ENCODE measurements around the gene ATRN.

The ATRN gene

GRCh38 chr20:3572151-3572550, 101.3 kb downstream of the ATRN start:
- Histone ChIP-seq H3K79me2 (ENCODE audit: insufficient read depth, low read length) (no peaks in the 10 kb centered on the region), H3K27ac (ENCODE audit: low read length) (no peak overlapping the region), H3K4me3 (ENCODE audit: low read depth in 1 of 2, low read length in 2 of 2) (no peak overlapping the region), H4K20me1 (ENCODE audit: insufficient read depth, low read length) (no peaks in the 10 kb centered on the region), H3K27me3 (ENCODE audit: insufficient read depth, low read length, poor library complexity) (no peaks in the 10 kb centered on the region), H3K4me2 (ENCODE audit: insufficient read depth, low read length) (no peak overlapping the region), H2AFZ (ENCODE audit: low read depth, low read length) (no peak overlapping the region), H3K36me3 (ENCODE audit: insufficient read depth, low read length) (peaks cover 5% of the 10 kb centered on the region; the same call in 1 of the 2 replicates), H3K4me1 (ENCODE audit: insufficient read depth, low read length) (no peaks in the 10 kb centered on the region), H3K9ac (ENCODE audit: low read depth, low read length) (no peak overlapping the region), H3K9me3 (ENCODE audit: insufficient read depth, low read length, severe bottlenecking) (no peaks in the 10 kb centered on the region)
- TF ChIP-seq CTCF (IDR thresholded peaks at IDR 0.05; ENCODE audit: borderline replicate concordance, extremely low read depth, low read length, poor library complexity, severe bottlenecking) = no peak
- TF ChIP-seq EZH2 (IDR thresholded peaks at IDR 0.05; ENCODE audit: borderline replicate concordance, low read depth, low read length, severe bottlenecking) = no peak
- ATAC-seq (ENCODE audit: insufficient read depth, low read depth) (no peak), DNase-seq (no peak)

GRCh38 chr20:3576363-3576762, 105.5 kb downstream of the ATRN start:
- TF ChIP-seq EZH2 (IDR thresholded peaks at IDR 0.05; ENCODE audit: borderline replicate concordance, low read depth, low read length, severe bottlenecking) = no peak
- no peak for TF ChIP-seq CTCF (IDR thresholded peaks at IDR 0.05; ENCODE audit: borderline replicate concordance, extremely low read depth, low read length, poor library complexity, severe bottlenecking)

GRCh38 chr20:3577366-3577765, 106.5 kb downstream of the ATRN start:
- H3K4me3 ChIP-seq (ENCODE audit: low read depth in 1 of 2, low read length in 2 of 2) = no peak overlapping the region
- no peak for ATAC-seq (ENCODE audit: insufficient read depth, low read depth)

More at GRCh38 chr20:3576363-3576762, 105.5 kb downstream of the ATRN start:
- Histone ChIP-seq H3K36me3 (ENCODE audit: insufficient read depth, low read length) (peaks cover 6% of the 10 kb centered on the region; the same call in 1 of the 2 replicates), H3K27me3 (ENCODE audit: insufficient read depth, low read length, poor library complexity) (no peaks in the 10 kb centered on the region), H3K4me2 (ENCODE audit: insufficient read depth, low read length) (no peak overlapping the region), H3K4me3 (ENCODE audit: low read depth in 1 of 2, low read length in 2 of 2) (no peak overlapping the region), H4K20me1 (ENCODE audit: insufficient read depth, low read length) (no peaks in the 10 kb centered on the region), H2AFZ (ENCODE audit: low read depth, low read length) (no peak overlapping the region), H3K79me2 (ENCODE audit: insufficient read depth, low read length) (no peaks in the 10 kb centered on the region), H3K27ac (ENCODE audit: low read length) (no peak overlapping the region), H3K4me1 (ENCODE audit: insufficient read depth, low read length) (no peaks in the 10 kb centered on the region), H3K9ac (ENCODE audit: low read depth, low read length) (no peak overlapping the region), H3K9me3 (ENCODE audit: insufficient read depth, low read length, severe bottlenecking) (no peaks in the 10 kb centered on the region)
- ATAC-seq (ENCODE audit: insufficient read depth, low read depth) (no peak), DNase-seq (no peak)

More at GRCh38 chr20:3577366-3577765, 106.5 kb downstream of the ATRN start:
- DNase-seq = no peak
- Histone ChIP-seq H3K4me1 (ENCODE audit: insufficient read depth, low read length) (no peaks in the 10 kb centered on the region), H3K27ac (ENCODE audit: low read length) (no peak overlapping the region), H3K36me3 (ENCODE audit: insufficient read depth, low read length) (peaks cover 6% of the 10 kb centered on the region; the same call in 1 of the 2 replicates), H3K79me2 (ENCODE audit: insufficient read depth, low read length) (no peaks in the 10 kb centered on the region), H4K20me1 (ENCODE audit: insufficient read depth, low read length) (no peaks in the 10 kb centered on the region), H2AFZ (ENCODE audit: low read depth, low read length) (no peak overlapping the region), H3K9ac (ENCODE audit: low read depth, low read length) (no peak overlapping the region), H3K9me3 (ENCODE audit: insufficient read depth, low read length, severe bottlenecking) (no peaks in the 10 kb centered on the region), H3K27me3 (ENCODE audit: insufficient read depth, low read length, poor library complexity) (no peaks in the 10 kb centered on the region), H3K4me2 (ENCODE audit: insufficient read depth, low read length) (no peak overlapping the region)
- TF ChIP-seq EZH2 (IDR thresholded peaks at IDR 0.05; ENCODE audit: borderline replicate concordance, low read depth, low read length, severe bottlenecking) (no peak), CTCF (IDR thresholded peaks at IDR 0.05; ENCODE audit: borderline replicate concordance, extremely low read depth, low read length, poor library complexity, severe bottlenecking) (no peak)
